AG04450 (cell line): Measurements from ENCODE around the gene NDUFA5. TPM values are rescaled to one million over a fixed set of nuclear protein-coding genes. Genes with fewer than 3 reads are reported as not detected.

Experiments
- CTCF ChIA-PET: fragments of 300-600, 350-600 bp; formaldehyde crosslinking; extraction: SDS; loops from one replicate; lab custom pipeline; 2022; ENCODE audit warnings: antibody characterized with exemption, inconsistent platforms; lab: Charles Lee
- POLR2A ChIA-PET: fragments of 350-600 bp; formaldehyde crosslinking; extraction: SDS; loops from one replicate; lab custom pipeline; 2021; ENCODE audit warnings: antibody characterized with exemption, inconsistent platforms; lab: Yijun Ruan, JAX
- DNase-seq: peaks from one replicate; pipeline ENCODE4 v3.0.0-alpha.2; 2011; ENCODE audit warnings: low read depth, low spot score
- H3K27ac ChIP-seq: one replicate; pipeline ENCODE4 v1.5.1; 2012; ENCODE audit warnings: low read depth, low read length, control low read depth
- H3K27me3 ChIP-seq: one replicate; pipeline ENCODE4 v1.6.0; 2012; ENCODE audit warnings: low read length; ENCODE audit not compliant: control insufficient read depth, insufficient read depth
- H3K4me3 ChIP-seq: 2 replicates; pipeline ENCODE4 v1.5.1; 2011; ENCODE audit warnings: mild to moderate bottlenecking, low read depth, low read length, control low read depth
- H3K9me3 ChIP-seq: 2 replicates; pipeline ENCODE4 v1.5.1; 2012; ENCODE audit warnings: low read length; ENCODE audit not compliant: control insufficient read depth, insufficient read depth
- CTCF ChIP-seq: IDR thresholded peaks from 2 replicates; pipeline ENCODE4 v1.5.1; 2011; ENCODE audit warnings: low read depth, low read length, control low read depth, inconsistent platforms
- polyA plus RNA-seq: library from polyadenylated mRNA; depleted of rRNA; stranded (reverse); fragments of >200 nt; gene quantifications from 2 replicates; pipeline ENCODE4 v1.2.3, GENCODE V29; 2011

The NDUFA5 gene
- polyA plus RNA-seq, 1 experiment, result 39.8 TPM

GRCh38 chr7:123562121-123562520 is 4.5 kb upstream of the NDUFA5 start:
- Histone ChIP-seq H3K27ac (no peak overlapping the region), H3K4me3 (no peak overlapping the region), H3K9me3 (no peaks in the 10 kb centered on the region), H3K27me3 (peaks cover 2% of the 10 kb centered on the region)
- DNase-seq, result no peak
- ChIA-PET CTCF (no interaction called here), POLR2A (no interaction called here)
- TF ChIP-seq CTCF, result no peak

DNA sequence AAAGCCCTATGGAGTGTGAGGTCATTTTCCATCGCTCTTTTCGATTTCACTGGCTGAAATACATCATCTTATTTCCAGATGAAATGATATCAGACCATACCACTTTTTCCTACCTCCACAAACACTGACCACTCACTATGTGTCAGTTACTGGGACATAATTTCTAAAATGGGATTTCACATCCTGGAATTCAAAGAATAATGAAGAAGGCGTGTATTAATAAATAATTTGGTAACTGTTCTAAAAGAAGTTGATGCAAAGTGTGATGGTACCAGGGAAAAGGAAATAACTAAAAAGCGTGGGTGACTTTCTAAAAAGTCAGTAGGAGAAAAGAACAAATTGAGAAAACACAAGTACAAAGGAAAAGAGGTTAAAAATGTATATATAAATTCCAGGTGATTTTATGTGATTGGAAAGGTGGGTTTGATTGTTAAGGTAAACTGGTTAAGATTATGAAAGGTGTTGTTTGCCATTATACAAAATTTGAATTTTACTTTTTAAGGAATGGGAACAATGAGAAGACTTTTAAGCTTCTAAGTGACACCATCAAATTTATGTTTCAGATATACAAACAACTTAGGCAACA is 764 bp upstream of the NDUFA5 start:
- Histone ChIP-seq H3K9me3 (no peaks in the 10 kb centered on the region), H3K4me3 (peak overlapping the region; percentile 94), H3K27me3 (peaks cover 2% of the 10 kb centered on the region), H3K27ac (no peak overlapping the region)
- DNase-seq, result no peak
- ChIA-PET CTCF (interaction anchor here (0.9 to 3.2 kb wide), 5 partner anchors 19 to 239 kb away, joined by 3 to 25 read pairs (median 4); no protein-coding TSS in a partner anchor), POLR2A (interaction anchor here (1.3 to 1.6 kb wide), 3 partner anchors 9 to 191 kb away, joined by 3 to 8 read pairs (median 5); partner anchors contain the start of gene WASL)
- no peak for TF ChIP-seq CTCF

DNA sequence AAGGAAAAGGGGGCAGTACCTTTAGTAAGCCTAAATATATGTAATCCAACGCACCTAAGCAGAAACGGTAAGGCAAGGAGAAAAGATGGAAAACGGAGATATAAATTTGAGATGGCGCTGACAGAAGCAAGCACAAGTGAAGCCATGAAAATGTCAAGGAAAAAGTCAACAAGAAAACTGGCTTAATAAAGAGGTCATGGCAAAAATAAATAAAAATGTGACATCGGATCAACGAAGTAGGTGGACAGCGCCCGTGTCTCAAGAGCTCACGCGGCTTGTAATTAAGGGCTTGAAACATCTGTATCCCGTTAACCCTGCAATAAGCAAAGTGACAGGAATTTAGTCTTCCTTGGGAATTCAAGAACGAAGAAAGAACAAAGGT is 611 bp downstream of the NDUFA5 start:
- no peak for TF ChIP-seq CTCF
- POLR2A ChIA-PET, result interaction anchor here (1.3 to 1.6 kb wide), 3 partner anchors 10 to 192 kb away, joined by 3 to 8 read pairs (median 5); partner anchors contain the start of gene WASL
- Histone ChIP-seq H3K27ac (peak overlapping the region; percentile 54), H3K4me3 (peak overlapping the region; percentile 94), H3K9me3 (no peaks in the 10 kb centered on the region), H3K27me3 (peaks cover 2% of the 10 kb centered on the region)
- DNase-seq, result no peak
- CTCF ChIA-PET, result interaction anchor here (1.1 to 3.2 kb wide), 3 partner anchors 21 to 125 kb away, joined by 3 to 25 read pairs (median 3); no protein-coding TSS in a partner anchor

DNA sequence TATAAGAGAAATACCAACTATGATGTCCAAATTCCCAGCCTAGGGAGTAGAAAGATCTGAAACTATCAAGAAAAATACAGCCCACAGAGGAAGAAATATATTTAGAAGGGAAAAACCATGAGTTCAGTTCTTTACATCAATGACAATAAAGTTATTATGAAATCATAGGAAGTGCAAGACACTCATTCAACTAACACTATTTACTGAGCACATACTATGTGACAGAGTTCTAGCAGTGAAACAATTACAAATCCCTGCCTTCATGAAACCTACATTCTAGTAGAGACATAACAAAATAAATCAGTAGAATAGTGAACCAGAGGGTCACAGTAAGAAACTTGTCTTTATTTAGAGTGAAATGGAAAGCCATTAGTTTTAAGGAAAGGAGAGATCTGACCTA is 2.1 kb downstream of the NDUFA5 start:
- Histone ChIP-seq H3K27ac (no peak overlapping the region), H3K9me3 (no peaks in the 10 kb centered on the region), H3K4me3 (no peak overlapping the region), H3K27me3 (no peaks in the 10 kb centered on the region)
- TF ChIP-seq CTCF, result no peak
- DNase-seq, result no peak
- ChIA-PET CTCF (no interaction called here), POLR2A (no interaction called here)

- TF ChIP-seq CTCF, result no peak
- no peaks in the 10 kb centered on the region for H3K27me3 ChIP-seq
- DNase-seq, result no peak
- no peaks in the 10 kb centered on the region for H3K9me3 ChIP-seq
- no peak overlapping the region for H3K4me3 ChIP-seq
- ChIA-PET POLR2A (no interaction called here), CTCF (no interaction called here)
- H3K27ac ChIP-seq, result no peak overlapping the region
Measured at GRCh38 chr7:123553159-123553558, 4.5 kb downstream of the NDUFA5 start.
